ENCODE results near the gene DOLPP1.

DNA sequence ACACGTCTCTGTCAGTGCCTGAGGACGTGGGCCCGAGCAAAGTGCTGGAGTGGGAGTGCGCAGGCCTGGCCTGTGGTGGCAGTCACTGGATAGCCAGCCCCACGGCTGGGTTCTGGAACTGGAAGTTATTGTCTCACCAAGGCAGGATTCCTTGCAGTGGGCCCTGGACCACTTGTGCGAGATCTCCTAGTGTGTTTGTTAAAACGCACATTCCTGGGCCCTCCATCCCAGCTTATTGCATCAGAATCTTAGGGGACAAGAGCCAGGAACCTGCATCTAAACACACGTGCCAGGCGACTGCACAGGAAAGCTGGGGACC lies 57.2 kb downstream of the DOLPP1 start:
- no peak for TF ChIP-seq ZNF10 (tag by site-specific recombination; IDR thresholded peaks at IDR 0.05)
- no peak for TF ChIP-seq CTCF (tag by site-specific recombination; IDR thresholded peaks at IDR 0.05)
- no peak for TF ChIP-seq TCF7L2 (IDR thresholded peaks at IDR 0.05; ENCODE audit: borderline replicate concordance, low read depth, low read length)
- no peak for TF ChIP-seq ZNF202 (tag by site-specific recombination; IDR thresholded peaks at IDR 0.05; ENCODE audit: borderline replicate concordance)
- TF ChIP-seq ZNF23 (tag by site-specific recombination; IDR thresholded peaks at IDR 0.05; ENCODE audit: borderline replicate concordance), result no peak
- TF ChIP-seq ZNF175 (tag by site-specific recombination; IDR thresholded peaks at IDR 0.05), result no peak
- no peak for TF ChIP-seq ZSCAN18 (tag by site-specific recombination; IDR thresholded peaks at IDR 0.05)
- TF ChIP-seq MEIS1 (CRISPR knock-in tag; IDR thresholded peaks at IDR 0.05; ENCODE audit: borderline replicate concordance), result no peak
- TF ChIP-seq ZNF48 (tag by site-specific recombination; IDR thresholded peaks at IDR 0.05), result no peak
- no peak for TF ChIP-seq ZNF292 (tag by site-specific recombination; IDR thresholded peaks at IDR 0.05; ENCODE audit: borderline replicate concordance, low read depth)

Data from HEK293 (cell line).